ENCODE data around the gene LDLRAD3.

DNA sequence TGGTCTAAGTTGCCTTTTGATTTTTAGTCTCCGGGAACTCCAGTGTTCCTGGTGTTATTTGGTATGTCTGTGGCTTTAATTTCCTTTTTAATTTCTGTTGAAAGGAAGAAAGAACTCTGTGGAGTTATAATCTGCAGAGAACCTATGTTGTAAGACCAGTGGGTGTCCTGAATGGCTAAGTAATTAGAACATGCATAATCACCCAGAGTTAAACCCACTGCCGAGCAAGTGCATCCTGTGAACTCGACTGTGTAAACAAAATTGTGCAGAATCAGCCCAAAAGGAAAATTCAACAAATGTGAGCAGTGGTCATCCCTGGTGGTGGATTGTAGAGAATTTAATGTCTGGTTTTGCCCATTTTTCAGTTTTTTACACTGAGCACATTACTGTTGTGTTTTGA, 182.8 kb downstream of the LDLRAD3 start:
- TF ChIP-seq, protein P1, sequence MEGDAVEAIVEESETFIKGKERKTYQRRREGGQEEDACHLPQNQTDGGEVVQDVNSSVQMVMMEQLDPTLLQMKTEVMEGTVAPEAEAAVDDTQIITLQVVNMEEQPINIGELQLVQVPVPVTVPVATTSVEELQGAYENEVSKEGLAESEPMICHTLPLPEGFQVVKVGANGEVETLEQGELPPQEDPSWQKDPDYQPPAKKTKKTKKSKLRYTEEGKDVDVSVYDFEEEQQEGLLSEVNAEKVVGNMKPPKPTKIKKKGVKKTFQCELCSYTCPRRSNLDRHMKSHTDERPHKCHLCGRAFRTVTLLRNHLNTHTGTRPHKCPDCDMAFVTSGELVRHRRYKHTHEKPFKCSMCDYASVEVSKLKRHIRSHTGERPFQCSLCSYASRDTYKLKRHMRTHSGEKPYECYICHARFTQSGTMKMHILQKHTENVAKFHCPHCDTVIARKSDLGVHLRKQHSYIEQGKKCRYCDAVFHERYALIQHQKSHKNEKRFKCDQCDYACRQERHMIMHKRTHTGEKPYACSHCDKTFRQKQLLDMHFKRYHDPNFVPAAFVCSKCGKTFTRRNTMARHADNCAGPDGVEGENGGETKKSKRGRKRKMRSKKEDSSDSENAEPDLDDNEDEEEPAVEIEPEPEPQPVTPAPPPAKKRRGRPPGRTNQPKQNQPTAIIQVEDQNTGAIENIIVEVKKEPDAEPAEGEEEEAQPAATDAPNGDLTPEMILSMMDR (IDR thresholded peaks at IDR 0.05): no peak
- TF ChIP-seq POLR2A (IDR thresholded peaks at IDR 0.05) (no peak), POLR2AphosphoS5 (IDR thresholded peaks at IDR 0.05) (no peak)

Measured in prostate gland (tissue), 2 donors.